ENCODE results near the gene OXCT2.

OXCT2 gene

DNA sequence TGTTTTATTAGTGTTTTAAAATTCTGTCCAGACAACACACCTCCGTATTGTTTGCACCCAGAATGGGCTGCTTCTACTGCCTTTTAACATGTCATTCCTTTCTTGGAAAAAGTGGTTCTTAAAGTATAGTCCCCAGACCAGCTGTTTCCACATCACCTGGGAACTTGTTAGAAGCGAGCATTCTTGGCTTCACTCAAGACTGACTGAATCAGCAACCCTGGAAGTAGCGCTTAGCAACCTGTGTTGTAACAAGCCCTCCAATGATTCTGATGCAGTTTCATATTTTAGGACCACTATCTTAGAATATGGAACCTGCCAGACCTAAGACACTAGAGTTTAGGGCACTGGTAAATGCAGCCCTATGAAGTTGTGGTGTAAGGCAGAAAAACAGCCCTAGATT is 38.4 kb downstream of the OXCT2 start:
- no peak for DNase-seq

GRCh38 chr1:39729842-39730241 is 41.3 kb downstream of the OXCT2 start:
- DNase-seq: no peak

GRCh38 chr1:39729030-39729429 is 42.1 kb downstream of the OXCT2 start:
- DNase-seq: no peak

DNA sequence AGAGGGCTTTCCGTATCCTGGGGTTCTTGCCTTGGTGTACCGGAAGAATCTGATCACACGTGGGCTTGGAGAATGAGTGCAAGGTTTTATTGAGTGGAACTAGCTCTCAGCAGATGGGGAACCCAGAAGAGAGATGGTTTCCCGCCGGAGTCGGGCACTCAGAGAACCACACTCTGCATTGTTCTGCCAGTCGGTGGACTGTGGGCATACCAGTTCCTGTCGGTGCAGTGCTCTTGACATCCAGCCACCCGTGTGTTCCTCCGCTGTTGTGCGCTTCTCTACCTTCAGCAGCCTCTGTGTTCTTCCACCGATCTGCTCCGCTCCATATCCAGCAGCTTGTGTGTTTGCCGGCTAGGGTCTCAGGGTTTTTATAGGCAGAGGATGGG is 43.2 kb downstream of the OXCT2 start:
- DNase-seq: no peak

DNA sequence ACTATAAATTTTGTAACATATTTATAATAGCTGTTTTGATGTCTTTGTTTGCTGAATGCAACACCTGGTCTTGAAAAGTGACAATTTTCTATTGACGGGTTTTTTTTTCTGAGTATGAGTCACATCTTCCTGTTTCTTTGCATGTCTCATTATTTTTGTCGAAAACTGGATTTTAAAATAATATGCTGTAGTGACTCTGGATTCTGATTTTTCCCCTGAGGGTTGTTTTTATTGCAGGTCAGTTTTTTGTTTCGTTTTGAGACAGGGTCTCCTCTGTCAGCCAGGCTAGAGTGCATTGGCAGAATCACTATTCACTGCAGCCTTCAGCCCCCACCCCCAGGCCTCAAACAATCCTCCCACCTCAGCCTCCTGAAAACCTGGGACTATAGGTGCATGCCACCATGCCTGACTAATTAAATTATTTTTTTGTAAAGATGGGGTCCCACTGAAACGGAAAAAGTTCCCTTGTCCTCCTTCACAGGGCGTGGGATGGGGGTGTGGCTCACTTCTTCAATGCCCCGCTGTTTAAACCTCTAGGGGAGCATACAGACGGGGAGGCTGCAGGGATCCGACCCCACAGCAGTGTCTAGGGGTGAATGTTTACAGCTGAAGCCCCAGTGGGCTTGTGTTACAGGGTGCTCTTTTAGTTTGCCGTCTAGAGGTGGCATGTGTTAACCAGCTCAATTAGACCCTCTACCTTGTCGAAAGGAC is 43.8 kb downstream of the OXCT2 start:
- no peak for DNase-seq

GRCh38 chr1:39726600-39726999 is 44.5 kb downstream of the OXCT2 start:
- DNase-seq: no peak

DNA sequence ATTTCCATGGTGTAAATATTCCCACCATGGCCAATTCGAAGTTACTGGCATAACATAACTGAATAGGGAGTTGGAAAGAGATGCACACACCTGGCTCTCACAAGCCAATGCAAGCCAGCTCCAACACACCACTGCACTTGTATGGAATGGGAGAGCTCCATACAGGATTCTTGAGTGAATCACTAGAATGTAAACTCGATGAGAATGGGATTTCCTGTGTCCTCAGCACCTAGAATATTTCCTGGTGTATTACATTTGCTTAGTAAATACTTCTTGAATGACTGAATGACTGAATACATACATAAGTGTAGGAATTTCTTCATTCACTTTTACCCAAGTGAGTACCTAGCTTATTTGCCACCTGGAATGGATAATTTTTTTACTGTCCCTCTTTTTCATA is 48.7 kb downstream of the OXCT2 start:
- no peak for DNase-seq

DNA sequence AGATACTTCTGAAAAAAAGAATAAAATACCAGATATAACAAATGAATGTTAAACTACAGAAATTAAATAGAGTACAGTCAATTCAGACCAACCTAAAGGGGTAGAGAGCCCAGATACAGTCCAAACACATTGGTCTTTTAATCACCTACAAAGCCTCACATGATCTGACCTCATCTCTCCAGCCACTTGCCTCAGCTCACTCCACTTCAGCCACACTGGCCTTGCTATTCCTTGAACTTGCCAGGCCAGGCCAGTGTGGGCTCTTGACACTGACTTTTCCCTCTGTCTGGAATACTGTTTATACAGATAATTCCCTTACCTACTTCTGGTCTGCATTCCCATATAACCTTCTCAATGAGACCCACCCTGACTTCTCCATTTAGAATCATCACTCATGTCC is 49.5 kb downstream of the OXCT2 start:
- DNase-seq: no peak

DNA sequence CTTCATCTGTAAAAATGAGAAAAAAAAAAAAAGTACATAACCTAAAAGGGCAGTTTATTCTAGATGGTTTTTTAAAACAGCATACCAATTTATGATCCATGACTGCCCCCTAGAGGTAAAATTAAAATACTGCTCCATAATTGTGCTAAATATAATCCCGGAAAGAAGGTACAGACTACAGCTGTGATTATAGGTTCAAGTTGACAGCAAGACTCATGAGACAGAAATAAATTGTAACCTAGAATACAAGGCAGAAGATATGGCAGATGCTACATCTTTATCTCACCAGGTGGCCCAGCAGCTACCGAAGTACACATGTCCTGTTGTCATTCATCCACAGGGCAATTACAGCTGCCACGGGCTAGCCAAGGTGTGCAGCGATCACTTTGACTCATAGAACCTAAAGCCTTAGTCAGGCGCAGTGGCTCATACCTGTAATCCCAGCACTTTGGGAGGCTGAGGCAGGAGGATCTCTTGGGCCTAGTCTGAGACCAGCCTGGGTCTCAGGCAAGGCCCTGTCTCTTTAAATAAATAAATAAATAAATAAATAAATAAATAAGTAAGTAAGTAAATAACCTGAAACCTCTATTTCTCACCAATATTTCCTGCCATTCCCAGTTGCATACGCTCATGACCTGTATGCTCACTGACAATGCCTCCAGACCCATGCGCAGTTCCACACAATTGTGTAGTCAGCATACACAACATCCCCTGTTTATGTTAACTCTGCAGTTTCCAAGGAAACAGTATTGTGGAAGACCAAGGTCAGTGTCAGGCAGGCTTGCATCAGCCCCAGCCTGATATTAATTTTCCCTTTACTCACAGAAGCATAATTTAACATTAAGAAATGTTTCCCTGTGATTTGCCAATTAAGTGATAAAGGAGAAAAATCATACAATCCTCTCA is 50.8 kb downstream of the OXCT2 start:
- DNase-seq: no peak

Measured in activated gamma-delta T cell (primary cell).